ENCODE results near the gene MRPL58.
"Not testable (repeated sequence)": the region's sequence is repeated elsewhere in the genome, so short reads cannot be mapped to it uniquely, and the experiment has no call there.

The MRPL58 gene

DNA sequence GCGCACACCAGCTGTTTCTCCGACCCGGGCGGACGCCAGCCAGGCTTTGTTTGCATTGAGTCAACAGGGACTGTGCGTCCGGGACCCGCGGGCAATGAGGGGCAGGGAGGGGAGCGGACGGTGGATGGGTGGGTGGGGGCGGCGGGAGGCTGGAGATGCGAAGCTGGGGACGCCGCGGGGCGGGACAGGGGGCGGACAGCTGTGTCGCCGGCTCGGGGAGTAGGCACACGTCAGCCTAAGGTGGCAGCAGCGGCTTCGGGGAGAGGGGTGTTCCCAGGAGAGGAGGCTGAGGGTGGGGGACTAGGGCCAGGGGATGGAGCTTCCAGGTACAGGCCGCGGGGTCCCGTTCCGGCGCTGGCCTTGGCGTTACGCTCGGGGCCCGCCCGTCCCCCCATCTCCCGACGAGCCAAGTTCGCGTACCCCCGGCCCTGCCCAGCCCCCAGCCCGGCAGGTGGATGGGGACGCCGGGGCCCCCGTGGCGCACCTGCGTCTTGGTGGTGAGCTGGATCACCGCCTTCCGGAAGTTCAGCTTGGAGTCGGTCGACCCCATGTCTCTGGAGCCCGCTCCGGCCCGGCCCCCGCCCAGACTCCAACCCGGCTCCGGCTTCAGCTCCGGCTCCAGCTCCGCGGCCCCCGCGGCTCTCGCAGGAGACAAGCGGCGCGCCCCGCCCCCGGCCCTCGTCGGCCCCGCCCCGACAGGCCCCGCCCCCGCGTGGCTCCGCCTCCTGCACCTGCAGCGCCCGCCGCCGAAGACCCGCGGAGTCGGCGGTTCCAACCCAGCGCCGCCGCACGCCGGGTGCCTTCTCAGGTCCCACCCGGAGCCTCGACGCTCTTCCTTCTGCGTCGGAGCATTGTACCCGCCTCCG, 40.1 kb upstream of the MRPL58 start, which contains the start of gene HID1:
Gene HID1 (minus strand): TSS at position 653 of the 866 bp plus-strand sequence. CDS start 103 bp downstream, at position 550.
- Histone ChIP-seq H3K27me3 (ENCODE audit: control insufficient read depth in 1 of 2, insufficient read depth in 2 of 2, low read length in 2 of 2) (peaks cover 0 to 4% of the 10 kb centered on the region in 2 donors), H3K4me3 (ENCODE audit: low read depth in 1 of 2, low read length in 2 of 2) (peak within 1 kb of the TSS; percentile 75 to 78), H3K9me3 (ENCODE audit: control insufficient read depth in 1 of 2, low read length in 2 of 2) (no peaks in the 10 kb centered on the region), H3K36me3 (ENCODE audit: control insufficient read depth in 1 of 2, insufficient read depth in 2 of 2, low read length in 2 of 2) (no peaks in the 10 kb centered on the region), H3K27ac (ENCODE audit: low read depth, low read length) (peak within 1 kb of the TSS; percentile 85), H3K4me1 (ENCODE audit: control insufficient read depth in 1 of 2, insufficient read depth in 2 of 2, low read length in 2 of 2) (peaks cover 29 to 54% of the 10 kb centered on the region in 2 donors), H3K9ac (ENCODE audit: low read depth in 1 of 2, low read length in 2 of 2) (peak within 1 kb of the TSS; percentile 74 to 91)

DNA sequence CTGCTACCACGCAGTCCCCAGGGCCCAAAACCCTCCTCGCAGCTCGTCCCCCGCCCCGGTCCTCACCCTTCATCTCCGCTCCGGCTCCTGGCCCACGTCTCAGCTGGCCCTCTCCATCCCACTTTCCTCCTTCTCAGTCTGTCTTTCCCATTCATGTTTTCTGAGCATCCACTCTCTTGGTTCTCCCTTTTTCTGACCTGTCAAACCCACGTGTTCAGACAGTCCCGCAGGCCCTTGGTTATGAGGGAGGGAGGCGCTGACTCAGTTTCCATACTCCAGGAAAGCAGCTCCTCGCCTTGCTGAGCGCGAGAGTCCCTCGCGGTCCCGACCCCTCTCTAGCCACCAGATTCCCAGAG, 39.5 kb upstream of the MRPL58 start:
- Histone ChIP-seq H3K36me3 (ENCODE audit: control insufficient read depth in 1 of 2, insufficient read depth in 2 of 2, low read length in 2 of 2) (no peaks in the 10 kb centered on the region), H3K27ac (ENCODE audit: low read depth, low read length) (peak overlapping the region; percentile 85), H3K4me1 (ENCODE audit: control insufficient read depth in 1 of 2, insufficient read depth in 2 of 2, low read length in 2 of 2) (peaks cover 29 to 54% of the 10 kb centered on the region in 2 donors), H3K9ac (ENCODE audit: low read depth in 1 of 2, low read length in 2 of 2) (peak overlapping the region; percentile 72 to 91), H3K4me3 (ENCODE audit: low read depth in 1 of 2, low read length in 2 of 2) (peak overlapping the region; percentile 60 to 66), H3K9me3 (ENCODE audit: control insufficient read depth in 1 of 2, low read length in 2 of 2) (no peaks in the 10 kb centered on the region), H3K27me3 (ENCODE audit: control insufficient read depth in 1 of 2, insufficient read depth in 2 of 2, low read length in 2 of 2) (peaks cover 0 to 4% of the 10 kb centered on the region in 2 donors)

DNA sequence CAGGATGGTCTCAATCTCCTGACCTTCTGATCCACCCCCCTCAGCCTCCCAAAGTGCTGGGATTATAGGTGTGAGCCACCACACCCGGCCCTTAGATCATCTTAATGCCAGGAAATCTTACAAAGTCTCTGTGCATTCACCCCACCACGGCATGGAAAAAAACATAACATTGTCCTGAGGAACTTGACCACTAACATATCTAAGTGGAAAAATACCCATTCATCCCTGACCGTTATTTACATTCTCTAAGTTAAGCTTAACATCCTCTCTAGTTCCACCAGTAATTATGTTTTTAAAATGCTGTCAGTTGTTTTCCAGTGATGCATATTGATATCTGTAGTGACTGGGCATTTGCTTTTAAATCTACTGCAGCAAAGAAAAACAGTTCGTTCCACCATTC, 36.5 kb upstream of the MRPL58 start:
- Histone ChIP-seq H3K4me3 (ENCODE audit: low read depth in 1 of 2, low read length in 2 of 2) (no peak overlapping the region), H3K9ac (ENCODE audit: low read depth in 1 of 2, low read length in 2 of 2) (no peak overlapping the region), H3K36me3 (ENCODE audit: control insufficient read depth in 1 of 2, insufficient read depth in 2 of 2, low read length in 2 of 2) (no peaks in the 10 kb centered on the region), H3K9me3 (ENCODE audit: control insufficient read depth in 1 of 2, low read length in 2 of 2) (no peaks in the 10 kb centered on the region), H3K4me1 (ENCODE audit: control insufficient read depth in 1 of 2, insufficient read depth in 2 of 2, low read length in 2 of 2) (peaks cover 11 to 30% of the 10 kb centered on the region in 2 donors), H3K27me3 (ENCODE audit: control insufficient read depth in 1 of 2, insufficient read depth in 2 of 2, low read length in 2 of 2) (peaks cover 0 to 2% of the 10 kb centered on the region in 2 donors), H3K27ac (ENCODE audit: low read depth, low read length) (no peak overlapping the region)

DNA sequence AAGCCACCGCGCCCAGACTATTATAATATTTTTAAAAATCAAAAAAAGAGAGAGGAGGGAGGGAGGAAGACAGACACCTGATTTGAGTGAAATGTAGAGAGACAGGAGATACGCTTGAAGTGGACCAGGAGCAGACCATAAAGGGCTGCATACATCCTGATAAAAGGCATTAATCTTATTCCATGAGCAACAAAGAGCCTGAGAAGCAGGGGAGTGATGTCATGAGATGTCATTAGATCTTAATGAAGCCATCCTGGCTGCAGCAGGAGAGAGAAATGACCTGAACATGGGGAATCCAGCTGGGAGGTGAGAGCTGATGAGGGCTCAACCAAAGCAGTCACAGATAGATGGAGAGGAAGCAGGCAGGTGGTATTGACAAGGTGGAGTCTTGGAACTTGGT, 34.7 kb upstream of the MRPL58 start:
- Histone ChIP-seq H3K27ac (ENCODE audit: low read depth, low read length) (no peak overlapping the region), H3K4me1 (ENCODE audit: control insufficient read depth in 1 of 2, insufficient read depth in 2 of 2, low read length in 2 of 2) (peaks cover 19 to 30% of the 10 kb centered on the region in 2 donors), H3K4me3 (ENCODE audit: low read depth in 1 of 2, low read length in 2 of 2) (no peak overlapping the region), H3K9me3 (ENCODE audit: control insufficient read depth in 1 of 2, low read length in 2 of 2) (no peaks in the 10 kb centered on the region), H3K27me3 (ENCODE audit: control insufficient read depth in 1 of 2, insufficient read depth in 2 of 2, low read length in 2 of 2) (no peaks in the 10 kb centered on the region), H3K9ac (ENCODE audit: low read depth in 1 of 2, low read length in 2 of 2) (no peak overlapping the region), H3K36me3 (ENCODE audit: control insufficient read depth in 1 of 2, insufficient read depth in 2 of 2, low read length in 2 of 2) (no peaks in the 10 kb centered on the region)

DNA sequence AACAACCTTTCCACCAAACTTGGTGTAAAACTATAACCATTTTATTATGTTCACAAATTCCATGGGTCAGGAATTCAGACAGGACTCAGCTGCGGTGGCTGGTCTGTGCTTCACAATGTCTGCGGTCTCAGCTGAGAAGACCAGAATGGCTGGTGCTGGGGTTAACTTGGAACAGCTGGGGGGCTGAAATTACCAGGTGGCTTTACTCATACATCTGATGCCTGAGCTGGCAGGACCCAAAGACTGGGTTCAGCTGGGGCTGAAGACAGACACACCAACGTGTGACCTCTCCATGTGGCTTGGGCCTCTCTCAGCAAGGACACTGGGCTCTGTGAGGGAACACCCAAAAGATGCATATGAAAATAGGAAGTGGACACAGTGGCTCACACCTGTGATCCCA, 34.2 kb upstream of the MRPL58 start:
- H3K36me3 ChIP-seq (ENCODE audit: control insufficient read depth in 1 of 2, insufficient read depth in 2 of 2, low read length in 2 of 2): no peaks in the 10 kb centered on the region
- H3K27ac ChIP-seq (ENCODE audit: low read depth, low read length): no peak overlapping the region
- H3K9me3 ChIP-seq (ENCODE audit: control insufficient read depth in 1 of 2, low read length in 2 of 2): no peaks in the 10 kb centered on the region
- no peaks in the 10 kb centered on the region for H3K27me3 ChIP-seq (ENCODE audit: control insufficient read depth in 1 of 2, insufficient read depth in 2 of 2, low read length in 2 of 2)
- no peak overlapping the region for H3K4me3 ChIP-seq (ENCODE audit: low read depth in 1 of 2, low read length in 2 of 2)
- no peak overlapping the region for H3K9ac ChIP-seq (ENCODE audit: low read depth in 1 of 2, low read length in 2 of 2)
- peaks cover 15 to 26% of the 10 kb centered on the region in 2 donors for H3K4me1 ChIP-seq (ENCODE audit: control insufficient read depth in 1 of 2, insufficient read depth in 2 of 2, low read length in 2 of 2)

DNA sequence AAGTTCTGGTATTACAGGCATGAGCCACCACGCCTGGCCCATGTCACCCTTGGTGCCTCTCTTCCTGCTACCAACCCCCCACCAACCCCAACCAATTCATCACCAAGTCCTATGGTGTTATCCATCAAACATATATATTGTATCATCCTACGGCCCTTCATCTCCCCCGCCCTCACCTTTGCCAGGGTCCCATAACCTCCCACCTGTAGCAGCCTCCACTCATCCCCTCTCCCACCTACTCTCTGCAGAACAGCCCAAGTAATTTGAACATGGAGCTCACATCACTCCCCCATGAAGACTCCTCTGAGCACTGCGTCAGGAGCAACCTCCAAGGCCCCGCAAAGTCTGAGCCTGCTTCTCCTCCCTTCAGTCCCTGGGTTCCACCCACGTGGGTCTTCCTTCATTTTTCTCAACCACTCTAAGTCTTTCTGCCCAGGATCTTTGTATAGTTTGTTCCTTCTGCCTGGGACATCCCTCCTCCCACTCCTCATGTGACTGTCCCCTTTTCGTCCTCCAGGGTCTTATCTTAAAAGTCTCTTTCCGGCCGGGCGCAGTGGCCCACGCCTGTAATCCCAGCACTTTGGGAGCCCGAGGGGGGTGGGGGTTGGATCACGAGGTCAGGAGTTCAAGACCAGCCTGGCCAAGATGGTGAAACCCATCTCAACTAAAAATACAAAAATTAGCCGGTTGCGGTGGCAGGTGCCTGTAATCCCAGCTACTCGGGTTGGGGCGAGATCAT, 32.9 kb upstream of the MRPL58 start:
- H3K4me1 ChIP-seq (ENCODE audit: control insufficient read depth in 1 of 2, insufficient read depth in 2 of 2, low read length in 2 of 2): peaks cover 17 to 21% of the 10 kb centered on the region in 2 donors
- H3K36me3 ChIP-seq (ENCODE audit: control insufficient read depth in 1 of 2, insufficient read depth in 2 of 2, low read length in 2 of 2): no peaks in the 10 kb centered on the region
- H3K27ac ChIP-seq (ENCODE audit: low read depth, low read length): no peak overlapping the region
- no peaks in the 10 kb centered on the region for H3K27me3 ChIP-seq (ENCODE audit: control insufficient read depth in 1 of 2, insufficient read depth in 2 of 2, low read length in 2 of 2)
- no peak overlapping the region for H3K4me3 ChIP-seq (ENCODE audit: low read depth in 1 of 2, low read length in 2 of 2)
- H3K9me3 ChIP-seq (ENCODE audit: control insufficient read depth in 1 of 2, low read length in 2 of 2): no peaks in the 10 kb centered on the region
- no peak overlapping the region for H3K9ac ChIP-seq (ENCODE audit: low read depth in 1 of 2, low read length in 2 of 2)

DNA sequence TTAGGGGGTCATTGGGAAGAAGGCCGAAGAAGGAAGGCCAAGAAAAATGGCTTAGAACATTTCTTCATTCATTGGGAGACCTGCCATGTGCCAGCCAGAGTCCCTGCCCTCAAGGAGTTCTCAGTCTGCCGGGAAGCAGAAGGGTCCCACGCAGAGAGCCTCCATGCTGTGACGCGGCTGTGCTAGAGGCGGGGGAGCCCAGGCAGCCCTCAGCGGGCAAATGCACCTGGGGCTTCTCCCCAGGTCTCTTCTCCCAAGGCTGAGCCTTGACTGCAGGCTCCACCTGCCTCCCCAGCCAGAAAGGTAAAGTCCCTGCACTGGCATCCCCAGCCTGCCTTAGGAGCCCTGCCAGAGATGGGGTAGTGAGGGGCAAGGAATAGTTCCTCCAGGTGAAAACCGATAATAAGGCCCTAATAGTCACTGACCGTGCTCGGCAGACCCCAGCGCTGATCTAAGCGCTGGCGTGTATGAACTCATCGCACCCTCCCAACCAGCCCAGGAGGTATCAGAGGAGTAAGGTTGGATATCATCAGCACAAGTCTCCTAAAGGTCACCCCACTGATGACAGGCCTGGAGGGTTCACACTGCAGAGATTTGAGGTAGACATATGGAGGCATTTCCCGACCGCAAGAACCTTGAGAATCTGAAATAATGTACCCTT, 31.0 kb upstream of the MRPL58 start:
- peak overlapping the region; percentile 90 for H3K27ac ChIP-seq (ENCODE audit: low read depth, low read length)
- no peaks in the 10 kb centered on the region for H3K36me3 ChIP-seq (ENCODE audit: control insufficient read depth in 1 of 2, insufficient read depth in 2 of 2, low read length in 2 of 2)
- H3K27me3 ChIP-seq (ENCODE audit: control insufficient read depth in 1 of 2, insufficient read depth in 2 of 2, low read length in 2 of 2): no peaks in the 10 kb centered on the region
- H3K9me3 ChIP-seq (ENCODE audit: control insufficient read depth in 1 of 2, low read length in 2 of 2): no peaks in the 10 kb centered on the region
- H3K4me1 ChIP-seq (ENCODE audit: control insufficient read depth in 1 of 2, insufficient read depth in 2 of 2, low read length in 2 of 2): peaks cover 14 to 24% of the 10 kb centered on the region in 2 donors
- peak overlapping the region; percentile 72 to 92 for H3K9ac ChIP-seq (ENCODE audit: low read depth in 1 of 2, low read length in 2 of 2)
- H3K4me3 ChIP-seq (ENCODE audit: low read depth in 1 of 2, low read length in 2 of 2): peak overlapping the region; percentile 85 to 87

DNA sequence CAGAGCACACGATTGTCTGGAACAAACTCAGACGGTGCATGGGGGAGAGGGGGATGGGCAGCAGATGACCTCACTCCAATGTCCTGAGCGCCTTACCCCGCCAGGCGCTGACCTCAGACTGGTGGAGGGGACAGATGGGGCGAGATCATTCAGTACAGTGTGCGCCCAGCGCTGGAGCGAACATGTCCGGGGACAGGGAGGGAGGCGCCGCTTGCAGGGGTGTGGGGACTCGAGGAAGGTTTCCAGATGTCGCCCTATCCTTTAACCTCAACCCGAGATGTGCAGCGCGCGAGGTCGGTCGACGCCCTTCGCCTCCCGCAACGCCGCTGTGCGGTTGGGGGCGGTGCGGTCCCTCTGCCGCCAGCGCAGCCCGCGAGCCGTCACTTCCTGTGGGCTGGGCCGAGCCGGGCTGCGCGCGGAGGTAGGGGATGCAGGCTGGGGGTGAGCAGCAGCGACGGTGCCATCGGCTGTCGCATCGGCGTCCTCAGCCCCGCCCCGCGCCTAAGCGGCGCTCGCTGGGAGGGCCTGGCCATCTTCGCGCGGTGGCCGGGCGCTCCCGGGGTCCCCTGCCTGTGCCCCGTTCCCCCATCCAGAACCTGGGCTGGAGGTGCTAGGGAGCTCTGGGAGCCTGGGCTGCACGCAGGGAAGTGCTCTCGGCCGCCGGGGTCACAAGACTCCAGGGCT, 30.3 kb upstream of the MRPL58 start:
- no peaks in the 10 kb centered on the region for H3K9me3 ChIP-seq (ENCODE audit: control insufficient read depth in 1 of 2, low read length in 2 of 2)
- peaks cover 21 to 30% of the 10 kb centered on the region in 2 donors for H3K4me1 ChIP-seq (ENCODE audit: control insufficient read depth in 1 of 2, insufficient read depth in 2 of 2, low read length in 2 of 2)
- no peaks in the 10 kb centered on the region for H3K27me3 ChIP-seq (ENCODE audit: control insufficient read depth in 1 of 2, insufficient read depth in 2 of 2, low read length in 2 of 2)

DNA sequence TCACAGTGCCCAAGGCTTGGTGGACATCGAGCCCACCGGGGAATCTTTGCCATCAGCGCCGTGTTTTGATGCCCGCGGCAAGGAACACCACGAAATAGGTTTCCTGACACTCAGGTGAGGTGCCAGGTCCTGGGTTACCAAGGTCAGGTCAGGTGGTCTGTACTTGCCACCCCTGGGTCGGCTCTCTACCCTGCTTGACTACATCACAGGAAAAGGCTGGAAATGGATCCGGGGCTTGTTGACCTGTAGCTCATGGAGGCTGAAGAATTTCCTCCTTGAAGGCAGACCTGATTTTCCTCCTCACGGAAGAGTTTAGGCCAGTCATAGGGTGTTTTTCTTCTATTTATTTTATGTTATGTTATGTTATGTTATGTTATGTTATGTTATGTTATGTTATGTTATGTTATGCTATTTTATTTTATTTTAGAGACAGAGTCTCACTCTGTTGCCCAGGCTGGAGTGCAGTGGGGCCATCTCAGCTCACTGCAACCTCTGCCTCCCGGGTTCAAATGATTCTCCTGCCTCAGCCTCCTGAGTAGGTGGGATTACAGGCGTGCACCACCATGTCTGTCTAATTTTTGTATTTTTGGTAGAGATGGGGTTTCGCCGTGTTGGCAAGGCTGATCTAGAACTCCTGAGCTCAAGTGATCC, 29.7 kb upstream of the MRPL58 start:
- H3K9me3 ChIP-seq (ENCODE audit: control insufficient read depth in 1 of 2, low read length in 2 of 2): not testable (repeated sequence)
- H3K9ac ChIP-seq (ENCODE audit: low read depth in 1 of 2, low read length in 2 of 2): peak overlapping the region; percentile 72 to 92

More for the DNA sequence above, 30.3 kb upstream of the MRPL58 start:
- Histone ChIP-seq H3K9ac (ENCODE audit: low read depth in 1 of 2, low read length in 2 of 2) (peak overlapping the region; percentile 72 to 92), H3K27ac (ENCODE audit: low read depth, low read length) (peak overlapping the region; percentile 90), H3K36me3 (ENCODE audit: control insufficient read depth in 1 of 2, insufficient read depth in 2 of 2, low read length in 2 of 2) (no peaks in the 10 kb centered on the region), H3K4me3 (ENCODE audit: low read depth in 1 of 2, low read length in 2 of 2) (peak overlapping the region; percentile 85 to 87)

More for the DNA sequence above, 29.7 kb upstream of the MRPL58 start:
- peak overlapping the region; percentile 90 for H3K27ac ChIP-seq (ENCODE audit: low read depth, low read length)
- peak overlapping the region; percentile 85 to 87 for H3K4me3 ChIP-seq (ENCODE audit: low read depth in 1 of 2, low read length in 2 of 2)
- not testable (repeated sequence) for H3K36me3 ChIP-seq (ENCODE audit: control insufficient read depth in 1 of 2, insufficient read depth in 2 of 2, low read length in 2 of 2); H3K27me3 ChIP-seq (ENCODE audit: control insufficient read depth in 1 of 2, insufficient read depth in 2 of 2, low read length in 2 of 2)
- peaks cover 23 to 32% of the 10 kb centered on the region in 2 donors for H3K4me1 ChIP-seq (ENCODE audit: control insufficient read depth in 1 of 2, insufficient read depth in 2 of 2, low read length in 2 of 2)
